Activated CD4-positive, CD25-positive, alpha-beta regulatory T cell treated with anti-CD3 and anti-CD28 coated beads, Interleukin-2, amount 50 U/mL, for 16 hours (primary cell): ENCODE data around the gene VEGFA.

Experiments used
- DNase-seq: peaks from one replicate; pipeline ENCODE4 v3.0.0-alpha.2; 2020; ENCODE audit warnings: low read depth, low spot score

The VEGFA gene

DNA sequence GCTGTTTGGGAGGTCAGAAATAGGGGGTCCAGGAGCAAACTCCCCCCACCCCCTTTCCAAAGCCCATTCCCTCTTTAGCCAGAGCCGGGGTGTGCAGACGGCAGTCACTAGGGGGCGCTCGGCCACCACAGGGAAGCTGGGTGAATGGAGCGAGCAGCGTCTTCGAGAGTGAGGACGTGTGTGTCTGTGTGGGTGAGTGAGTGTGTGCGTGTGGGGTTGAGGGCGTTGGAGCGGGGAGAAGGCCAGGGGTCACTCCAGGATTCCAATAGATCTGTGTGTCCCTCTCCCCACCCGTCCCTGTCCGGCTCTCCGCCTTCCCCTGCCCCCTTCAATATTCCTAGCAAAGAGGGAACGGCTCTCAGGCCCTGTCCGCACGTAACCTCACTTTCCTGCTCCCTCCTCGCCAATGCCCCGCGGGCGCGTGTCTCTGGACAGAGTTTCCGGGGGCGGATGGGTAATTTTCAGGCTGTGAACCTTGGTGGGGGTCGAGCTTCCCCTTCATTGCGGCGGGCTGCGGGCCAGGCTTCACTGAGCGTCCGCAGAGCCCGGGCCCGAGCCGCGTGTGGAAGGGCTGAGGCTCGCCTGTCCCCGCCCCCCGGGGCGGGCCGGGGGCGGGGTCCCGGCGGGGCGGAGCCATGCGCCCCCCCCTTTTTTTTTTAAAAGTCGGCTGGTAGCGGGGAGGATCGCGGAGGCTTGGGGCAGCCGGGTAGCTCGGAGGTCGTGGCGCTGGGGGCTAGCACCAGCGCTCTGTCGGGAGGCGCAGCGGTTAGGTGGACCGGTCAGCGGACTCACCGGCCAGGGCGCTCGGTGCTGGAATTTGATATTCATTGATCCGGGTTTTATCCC is at the start of gene VEGFA:
Gene VEGFA, plus strand, starts transcription at position 686 of the 846 bp plus-strand sequence.
- DNase-seq = peak; percentile 78

DNA sequence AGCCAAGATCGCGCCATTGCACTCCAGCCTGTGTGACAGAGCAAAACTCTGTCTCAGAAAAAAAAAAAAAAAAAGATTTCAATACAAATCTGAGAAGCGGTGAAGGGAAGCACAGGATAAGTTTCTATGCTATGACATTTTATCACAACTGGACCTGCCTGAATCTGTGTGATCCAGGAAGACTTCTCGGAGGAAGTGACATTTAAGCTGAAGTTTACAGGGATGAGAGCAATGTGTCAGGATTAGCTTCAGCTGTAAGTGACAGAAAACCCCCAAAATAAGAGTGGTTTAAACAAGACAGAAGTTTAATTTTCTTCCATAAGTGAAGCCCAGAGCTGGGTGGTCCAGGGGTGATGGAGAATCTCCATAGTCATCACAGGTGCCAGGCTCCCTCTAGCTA is 49.0 kb upstream of the VEGFA start:
- no peak for DNase-seq

DNA sequence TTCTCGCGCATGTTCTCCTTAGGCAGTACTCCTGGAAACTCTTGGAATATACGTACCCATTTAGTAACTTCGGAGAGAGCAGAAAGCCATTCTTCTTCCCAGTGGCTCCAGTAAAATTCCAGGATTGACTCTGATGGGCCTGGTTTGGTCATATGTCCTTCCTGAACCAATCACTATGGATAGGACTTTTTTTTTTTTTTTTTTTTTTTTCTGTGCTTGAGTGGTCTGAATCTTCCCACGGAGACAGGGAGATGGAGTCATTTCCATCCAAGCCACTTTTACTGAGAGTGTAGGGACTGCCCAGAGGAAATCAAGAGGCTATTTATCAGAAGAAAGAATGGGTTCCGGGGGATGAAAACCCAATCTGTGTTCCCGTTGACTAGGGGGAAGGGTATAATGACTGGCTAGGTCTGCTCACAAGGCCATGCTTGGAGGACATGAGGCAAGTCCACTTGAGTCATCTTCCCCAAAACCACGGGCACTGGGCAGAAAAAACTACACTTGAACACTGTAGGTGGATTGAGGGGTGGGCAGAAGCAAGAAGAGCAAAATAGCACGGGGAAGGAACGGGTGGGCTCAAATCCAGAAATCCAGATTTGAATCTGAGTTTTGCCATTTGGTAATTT is 47.0 kb upstream of the VEGFA start:
- DNase-seq = no peak

DNA sequence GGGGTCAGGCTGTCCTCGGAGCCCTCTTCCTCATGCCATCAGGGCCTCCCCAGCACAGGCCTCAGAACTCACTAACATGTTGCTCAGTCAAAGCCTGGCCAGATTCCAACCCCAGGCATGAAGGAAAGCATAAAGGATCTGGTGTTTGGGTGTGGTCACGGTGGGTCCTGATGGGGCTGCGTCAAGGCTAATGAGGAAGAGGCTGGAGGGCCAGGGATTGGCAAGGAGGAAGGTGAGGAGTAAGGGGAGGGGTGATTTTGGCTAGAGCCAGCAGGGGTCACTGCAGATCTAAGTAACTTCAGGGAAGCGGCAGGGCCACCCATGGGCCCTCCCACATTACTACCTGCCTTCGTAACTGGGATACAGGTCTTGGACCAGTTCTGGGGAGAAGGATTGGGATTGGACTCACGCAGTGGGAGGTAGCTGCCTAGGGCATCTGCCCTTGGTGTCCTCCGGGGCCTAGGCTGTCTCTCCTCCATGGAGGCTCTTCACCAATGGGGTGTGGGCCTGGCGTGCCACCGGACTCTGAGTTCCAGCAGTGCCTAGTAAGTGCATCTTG is 46.2 kb upstream of the VEGFA start:
- DNase-seq = peak; percentile 26

DNA sequence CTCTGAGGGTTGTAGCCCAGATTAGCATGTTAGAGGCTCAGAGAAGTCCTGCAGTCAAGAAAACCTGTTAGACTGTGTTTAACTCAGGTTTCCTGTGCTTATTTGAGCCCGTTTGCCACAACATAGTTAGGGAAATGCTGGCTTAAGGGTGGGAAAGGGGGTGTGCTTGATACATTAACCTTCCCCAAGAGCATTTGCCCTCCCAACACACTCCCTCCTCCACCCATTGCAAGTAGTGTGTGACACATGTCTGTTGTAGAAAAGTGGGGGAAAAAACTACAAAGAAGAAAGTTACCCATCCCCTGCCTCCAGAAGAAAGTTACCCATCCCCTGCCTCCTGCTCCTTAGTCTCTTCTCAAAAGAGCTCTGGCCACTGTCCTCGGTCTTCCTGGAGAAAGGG is 45.7 kb upstream of the VEGFA start:
- no peak for DNase-seq

DNA sequence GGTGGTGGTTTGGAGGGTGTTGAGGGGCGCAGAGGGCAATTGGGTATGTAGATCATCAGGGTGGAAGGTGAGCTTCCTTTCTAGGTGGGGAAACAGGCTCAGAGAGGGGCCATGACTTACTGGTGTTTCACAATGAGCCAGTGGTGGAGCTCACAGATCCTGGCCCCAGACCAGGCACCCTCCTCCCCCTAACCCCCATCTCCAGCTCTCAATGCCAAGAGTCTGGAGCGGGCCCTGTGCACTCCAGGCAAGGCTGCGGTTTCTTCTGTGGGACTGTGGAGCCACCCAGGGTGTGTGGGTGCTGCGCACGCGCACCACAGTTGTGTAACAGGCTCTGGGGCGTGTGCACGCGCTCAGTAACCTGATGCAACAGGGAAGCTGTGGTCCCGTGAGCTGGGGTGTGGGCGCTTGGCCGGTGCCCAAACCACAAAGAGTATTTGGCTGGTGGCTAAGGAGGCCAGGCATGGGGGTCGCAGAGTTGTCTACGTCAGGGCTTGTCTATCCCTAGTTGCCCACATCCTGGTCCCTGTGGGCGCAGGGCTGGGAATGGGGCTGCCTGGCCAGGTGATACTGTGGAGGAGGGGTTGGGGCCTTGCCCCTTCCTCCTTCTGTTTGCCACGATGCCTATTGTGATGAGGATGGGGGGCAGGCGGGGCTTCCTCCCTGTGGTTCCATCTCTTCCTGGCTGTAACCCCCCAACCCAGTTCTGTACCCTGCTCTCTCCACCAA is 44.9 kb upstream of the VEGFA start:
- DNase-seq = peak; percentile 35

DNA sequence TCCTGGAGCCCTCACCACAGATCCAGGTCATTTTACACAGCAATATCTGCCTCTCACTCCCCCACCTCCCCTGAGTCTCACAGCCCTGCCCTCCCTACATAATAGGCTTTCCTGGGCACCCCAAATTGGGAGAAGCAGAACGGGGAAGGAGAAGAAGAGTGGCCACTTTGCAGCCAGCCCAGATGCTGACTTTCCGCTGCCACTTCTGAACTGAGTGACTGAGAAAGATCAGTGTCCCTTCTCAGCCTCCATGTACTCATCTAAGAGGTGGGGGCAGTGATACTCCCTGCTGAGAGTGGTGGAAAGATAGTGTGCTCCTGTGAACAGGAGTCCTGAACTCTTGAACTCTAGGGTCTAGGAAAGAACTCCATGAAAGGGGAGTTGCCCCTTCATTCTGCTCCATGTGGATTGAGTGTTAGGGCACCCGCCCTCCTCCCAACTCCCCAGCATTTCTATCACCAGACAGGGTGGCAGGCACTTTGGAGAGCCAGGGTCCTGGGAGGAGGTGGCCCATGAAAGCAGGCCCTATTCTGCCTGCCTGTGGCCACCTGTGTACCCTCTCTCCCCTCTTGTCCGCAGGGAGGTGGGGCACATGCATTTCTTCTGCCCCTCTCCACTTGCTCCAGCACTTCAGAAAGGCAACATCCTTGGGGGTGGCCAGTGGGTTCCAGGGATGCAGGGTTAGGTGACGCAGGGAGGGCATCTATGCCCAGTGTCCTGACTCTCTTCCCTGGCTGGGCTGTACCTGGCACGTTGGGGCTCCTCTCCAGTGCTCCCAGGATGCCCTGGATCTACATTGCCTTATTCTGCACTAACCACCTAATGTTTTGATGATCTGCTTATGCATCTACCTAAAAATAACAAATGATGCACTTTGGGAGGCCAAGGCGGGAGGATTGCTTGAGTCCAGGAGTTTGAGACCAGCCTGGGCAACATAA is 44.1 kb upstream of the VEGFA start:
- DNase-seq = no peak

DNA sequence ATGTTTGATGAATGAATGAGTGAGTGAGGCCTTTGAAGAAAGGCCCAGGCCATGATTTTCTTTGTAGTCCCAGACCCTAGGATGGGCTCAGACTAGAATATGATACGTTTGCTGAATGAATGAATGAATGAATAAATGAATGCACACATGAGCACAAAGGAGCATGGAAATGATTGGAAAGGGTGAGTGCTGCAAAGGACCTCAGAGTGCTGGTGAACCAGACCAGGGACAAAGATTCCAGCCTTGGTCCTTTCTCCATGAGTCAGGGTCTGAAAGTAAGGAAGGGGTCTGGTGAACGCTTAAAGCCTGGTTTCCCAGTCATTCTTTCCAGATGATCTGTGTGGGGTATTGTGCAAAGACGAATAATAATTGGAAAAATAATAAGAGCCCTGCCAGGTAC is 42.4 kb upstream of the VEGFA start:
- no peak for DNase-seq

DNA sequence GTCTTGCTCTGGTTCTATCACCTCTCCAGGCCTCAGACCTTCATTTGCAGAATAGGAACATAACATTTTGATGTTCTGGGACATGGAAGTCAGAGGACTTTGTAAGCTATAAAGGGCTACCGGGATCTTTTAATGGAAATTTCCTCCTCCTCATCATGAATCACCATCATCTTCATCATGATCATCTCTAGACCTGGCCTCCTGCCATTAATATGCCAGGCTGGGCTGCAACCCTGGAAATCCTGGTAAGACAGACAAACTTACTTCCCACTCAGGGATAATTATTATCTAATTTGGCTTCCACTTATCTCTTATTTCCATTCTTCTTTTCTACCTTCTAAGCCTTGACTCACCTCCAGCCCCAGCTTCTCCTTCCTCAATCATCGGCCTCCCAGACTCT is 41.4 kb upstream of the VEGFA start:
- no peak for DNase-seq

DNA sequence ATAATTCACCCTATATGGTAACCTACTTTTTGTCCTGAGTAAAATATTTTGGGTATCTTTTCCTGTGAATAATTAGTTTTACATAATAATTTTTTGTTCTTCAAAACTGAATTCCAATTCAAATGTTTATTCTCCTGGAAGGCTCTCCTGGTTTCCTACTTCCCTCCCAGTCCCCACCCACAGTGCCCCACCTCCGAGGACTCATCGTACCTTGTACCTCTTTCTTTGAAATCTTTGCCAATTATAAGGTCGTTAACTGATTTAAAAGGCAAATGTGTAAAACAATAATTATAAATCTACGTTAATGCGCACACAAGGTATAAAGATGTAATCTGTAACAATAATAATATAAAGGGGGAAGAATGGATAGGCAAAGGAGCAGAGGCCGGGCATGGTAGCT is 40.5 kb upstream of the VEGFA start:
- DNase-seq = no peak

DNA sequence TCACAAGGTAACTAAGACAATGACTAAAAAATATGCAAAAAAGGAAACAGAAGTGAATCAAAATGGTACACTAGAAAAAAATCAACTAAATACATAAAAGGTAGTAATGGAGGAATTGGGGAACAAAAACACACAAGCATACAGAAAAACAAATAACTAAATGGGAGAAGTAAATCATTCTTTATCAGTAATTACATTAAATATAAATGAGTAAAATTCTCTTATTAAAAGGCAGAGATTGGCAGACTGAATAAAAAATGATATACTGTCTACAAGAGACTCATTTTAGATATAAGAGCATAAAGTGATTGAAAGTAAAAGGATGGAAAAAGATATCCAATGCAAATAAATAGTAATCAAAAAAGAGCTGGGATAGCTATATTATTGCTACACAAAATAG is 39.4 kb upstream of the VEGFA start:
- no peak for DNase-seq

DNA sequence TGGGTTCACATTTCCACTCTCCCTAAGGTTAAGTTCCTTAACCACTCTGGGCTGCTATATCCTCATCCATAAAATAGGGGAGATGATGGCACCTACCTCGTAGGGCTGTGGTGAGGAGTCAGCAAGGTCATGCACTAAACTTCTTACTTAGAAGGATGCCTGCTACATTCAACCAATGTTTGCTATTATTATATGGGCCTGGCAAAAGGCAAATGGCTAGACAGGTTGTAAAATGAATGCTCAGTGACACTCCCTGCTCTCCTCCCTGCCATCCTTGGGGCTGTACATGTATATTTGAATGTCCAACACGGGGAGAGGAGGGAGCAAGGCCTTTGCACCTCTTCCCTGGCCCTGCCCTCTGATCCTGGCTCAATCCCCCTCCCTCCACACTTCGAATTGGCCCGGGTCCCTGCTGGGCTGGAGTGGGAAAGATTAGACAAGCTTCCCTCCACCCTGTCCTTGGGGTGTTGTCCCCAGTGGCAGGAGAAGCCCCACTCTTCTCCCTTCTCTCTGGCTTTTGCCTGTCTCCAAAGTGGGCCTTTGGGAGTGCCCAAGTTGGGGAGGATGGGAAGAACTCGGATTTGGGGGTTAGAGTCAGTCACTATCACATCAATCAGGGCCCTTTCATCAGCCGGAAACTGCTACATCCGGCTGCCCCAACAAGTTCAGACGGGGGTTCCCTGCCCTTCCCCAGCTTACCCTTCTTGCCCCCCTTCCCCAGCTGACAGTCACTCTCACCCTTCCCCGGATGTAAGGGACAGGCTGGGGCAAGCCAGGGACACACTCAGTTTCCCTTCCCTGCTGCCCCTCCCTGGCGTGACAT is 36.3 kb upstream of the VEGFA start:
- DNase-seq = no peak

DNA sequence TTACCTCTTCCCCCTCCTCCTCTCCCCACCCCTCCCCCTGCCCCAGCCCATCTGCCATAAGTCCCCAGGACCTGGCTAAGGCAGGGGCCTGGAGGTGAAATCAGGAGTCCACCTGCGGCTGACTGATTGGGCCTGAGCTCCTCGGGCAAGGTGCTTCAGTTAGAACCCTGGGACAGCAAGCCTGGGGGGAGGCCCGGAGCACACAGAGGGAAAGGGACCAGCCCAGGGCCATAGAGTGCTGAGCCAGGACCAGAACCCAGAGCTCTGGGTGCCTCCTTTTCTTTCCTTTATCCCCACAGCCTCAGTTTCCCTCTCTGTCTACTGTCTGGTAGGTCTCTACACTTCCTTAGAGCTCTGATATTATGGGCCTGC is 35.7 kb upstream of the VEGFA start:
- no peak for DNase-seq

DNA sequence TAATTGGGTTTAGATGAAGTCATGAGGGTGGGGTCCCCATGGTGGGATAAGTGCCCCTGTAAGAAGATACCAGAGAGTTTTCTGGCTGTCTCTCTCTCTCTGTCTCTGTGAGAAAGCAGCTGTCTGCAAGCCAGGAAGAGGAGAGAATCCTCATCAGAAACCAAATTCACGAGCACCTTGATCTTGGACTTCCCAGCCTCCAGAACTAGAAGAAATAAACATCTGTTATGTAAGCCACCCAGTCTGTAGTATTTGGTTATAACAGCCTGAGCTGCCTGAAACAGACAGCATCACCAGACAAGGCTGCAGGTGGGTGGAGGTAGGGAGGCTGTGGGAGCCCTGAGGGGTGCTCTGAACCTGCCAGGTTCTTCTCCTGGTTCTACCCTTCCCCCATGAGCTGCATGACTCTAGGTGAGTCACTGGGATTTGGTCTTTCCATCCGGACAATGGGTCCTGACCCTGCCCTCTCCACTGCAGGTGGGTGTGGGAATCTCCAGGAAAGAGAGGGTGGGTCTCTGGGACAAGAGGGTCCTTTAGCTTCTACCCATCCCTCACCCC is 34.3 kb upstream of the VEGFA start:
- no peak for DNase-seq

DNA sequence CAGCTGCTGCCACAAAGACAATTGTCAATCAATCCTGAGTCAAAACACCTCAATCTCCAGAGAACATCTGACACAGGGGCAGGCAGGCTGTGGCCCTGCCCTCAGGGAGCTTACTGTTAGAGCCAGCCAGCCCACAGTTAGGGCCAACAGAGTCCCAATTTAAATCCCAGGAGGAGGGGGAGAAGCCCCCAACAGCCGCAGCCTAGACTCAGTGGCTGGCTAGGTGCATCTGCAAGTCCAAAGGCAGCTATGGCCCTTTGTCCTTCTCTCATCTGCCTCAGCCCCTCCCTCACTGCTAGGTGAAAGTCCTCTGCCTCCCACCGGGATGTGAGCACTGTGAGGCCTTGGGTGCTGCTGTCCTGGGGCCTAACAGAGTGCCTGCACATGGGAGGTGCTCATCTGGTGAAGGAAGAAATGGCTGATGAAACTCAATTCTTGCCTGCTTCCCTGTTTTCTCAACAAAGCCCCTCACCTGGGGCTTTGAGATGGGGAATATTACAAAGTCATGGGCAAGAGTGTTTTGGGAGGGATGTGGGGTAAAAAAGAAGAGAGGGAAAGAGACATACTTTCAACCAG is 33.7 kb upstream of the VEGFA start:
- no peak for DNase-seq

DNA sequence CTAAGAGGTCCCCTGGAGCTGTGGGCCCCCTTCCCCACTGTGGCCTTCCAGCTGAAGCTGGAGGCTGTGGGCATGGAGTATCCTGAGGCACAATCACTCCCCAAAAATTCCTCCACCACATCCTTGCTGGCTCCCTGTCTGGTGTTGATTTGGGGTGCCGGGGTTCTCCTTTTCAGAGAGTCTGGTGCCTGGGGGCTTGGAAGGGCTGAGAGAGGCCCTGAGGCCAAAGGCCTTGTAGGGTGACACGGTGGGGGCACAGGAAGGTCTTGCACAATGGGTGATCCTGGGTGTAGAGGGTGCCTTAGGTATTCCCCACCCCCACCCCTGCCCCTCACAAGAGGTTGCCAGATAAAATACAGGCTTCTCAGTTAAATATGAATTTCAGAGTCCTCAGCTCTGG is 33.2 kb upstream of the VEGFA start:
- no peak for DNase-seq

DNA sequence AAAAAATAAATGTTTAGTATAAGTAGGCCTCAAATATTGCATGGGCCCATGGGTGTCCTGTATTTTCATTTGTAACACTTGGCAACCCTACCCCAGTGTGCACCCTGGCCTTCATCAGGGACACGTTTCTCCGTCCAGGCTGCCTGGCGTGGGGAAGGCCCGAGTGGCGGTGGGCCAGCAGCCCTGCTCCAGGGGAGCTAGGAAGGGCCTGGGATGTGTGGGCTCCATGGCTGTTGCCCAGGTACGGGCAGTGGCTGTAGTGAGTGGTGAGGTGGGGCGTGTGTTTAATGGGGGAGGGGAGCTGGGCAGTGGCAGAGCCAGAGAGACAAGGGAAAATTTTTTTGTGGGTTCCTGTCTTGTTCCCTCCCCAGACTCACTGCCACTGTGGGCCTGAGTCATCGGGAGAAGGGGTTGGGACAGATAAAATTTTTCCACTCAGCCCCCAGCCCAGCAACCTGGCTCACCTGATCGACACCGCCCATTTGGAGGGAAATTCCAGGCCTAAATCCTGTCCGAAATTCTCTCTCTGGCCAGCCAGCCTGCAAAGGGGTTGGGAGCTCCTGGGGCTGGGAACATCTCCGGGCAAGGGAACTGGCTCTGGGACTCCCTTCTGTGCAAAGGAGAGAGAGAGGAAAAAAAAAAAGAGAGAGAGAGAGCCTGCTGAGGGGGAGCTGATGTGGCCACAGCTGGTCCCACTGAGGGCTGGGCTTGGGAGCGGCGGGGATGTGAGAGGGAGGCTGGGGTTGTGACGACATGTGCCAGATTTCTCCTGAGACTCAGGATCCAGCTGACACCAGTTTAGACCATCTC is 32.5 kb upstream of the VEGFA start:
- DNase-seq = no peak

DNA sequence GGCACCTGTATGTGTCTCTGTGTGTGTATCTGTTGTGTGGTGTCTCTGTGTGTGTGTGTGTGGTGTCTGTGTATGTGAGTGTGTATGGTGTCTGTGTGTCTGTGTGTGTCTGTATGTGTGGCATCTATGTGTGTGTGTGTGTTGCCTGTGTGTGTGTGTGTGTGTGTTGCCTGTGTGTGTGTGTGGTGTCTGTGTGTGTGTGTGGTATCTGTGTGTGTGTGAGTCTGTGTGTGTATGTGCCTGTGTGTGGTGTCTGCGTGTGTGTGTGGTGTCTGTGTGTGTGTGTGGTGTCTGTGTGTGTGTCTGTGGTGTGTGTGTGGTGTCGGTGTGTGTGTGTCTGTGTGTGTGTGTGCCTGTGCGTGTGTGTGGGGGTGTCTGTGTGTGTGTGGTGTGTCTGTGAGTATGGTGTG is 31.7 kb upstream of the VEGFA start:
- DNase-seq = no peak
